Left cardiac atrium (tissue), 4 donors: ENCODE data around the gene FAM180B. TPM values are rescaled to one million over a fixed set of nuclear protein-coding genes. Genes with fewer than 3 reads are reported as not detected.
"Not testable (repeated sequence)": the region's sequence is repeated elsewhere in the genome, so short reads cannot be mapped to it uniquely, and the experiment has no call there.

Experiments used
- ATAC-seq, 2 donors: fragments of 200-7000 bp; cut with Tn5 transposase; one replicate each; pipeline ENCODE4 v1.9.1; 2020; ENCODE audit warnings: mild to moderate bottlenecking in 2 of 2, moderate library complexity in 2 of 2
- DNase-seq: peaks from one replicate; pipeline ENCODE4 v3.0.0-alpha.2; 2020
- intact Hi-C, 2 donors: fragments of 100-400 bp; cut with DNase I; formaldehyde crosslinking; loops; one replicate each; pipeline versions ENCODE4 v1.14.1 to v1.15.1; 2022 to 2023
- total RNA-seq, 2 donors: library from RNA; stranded (reverse); fragmentation: NEBNext Ultra II Directional; extraction: Animal tissue kit (Norgen Biotek cat#: 25700); gene quantifications; one replicate each; pipeline ENCODE4 v1.2.1, GENCODE V29; 2021
- donor health status: DM: no; HTN: yes; CAD: no.
- donor health status: DM: no; HTN: yes; CAD: no; lungs with severe emphysema.
- donor health status: DM: yes; HTN: yes; CAD: no.
- donor health status: Dilated cardiomyopathy.

FAM180B gene
- total RNA-seq, 2 donors from 2014 or later: 0.41 TPM; not detected in 1

DNA sequence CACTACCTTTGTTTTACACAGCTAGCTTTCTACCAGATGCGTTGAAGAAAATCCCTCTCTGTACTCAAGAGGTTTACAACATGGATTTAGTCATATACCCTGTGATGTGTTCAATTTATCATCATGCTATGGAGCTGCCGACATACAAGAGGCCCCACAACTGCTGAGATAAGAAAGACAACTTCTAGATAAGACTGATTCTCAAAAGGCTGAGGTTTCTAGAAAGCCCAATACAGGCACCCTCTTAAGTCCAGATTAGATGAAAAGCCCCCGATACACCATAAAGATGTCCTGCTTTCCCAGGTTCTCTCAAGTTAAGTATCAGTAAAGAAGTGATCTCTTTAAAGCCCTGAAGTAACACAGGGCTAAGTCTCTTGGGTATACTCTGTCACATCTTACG lies 41.5 kb downstream of the FAM180B start:
- no peak for ATAC-seq
- intact Hi-C loops: no loop called here
- no peak for DNase-seq

GRCh38 chr11:47631473-47631872 lies 45.0 kb downstream of the FAM180B start:
- intact Hi-C loops: no loop called here
- no peak for DNase-seq
- no peak for ATAC-seq

DNA sequence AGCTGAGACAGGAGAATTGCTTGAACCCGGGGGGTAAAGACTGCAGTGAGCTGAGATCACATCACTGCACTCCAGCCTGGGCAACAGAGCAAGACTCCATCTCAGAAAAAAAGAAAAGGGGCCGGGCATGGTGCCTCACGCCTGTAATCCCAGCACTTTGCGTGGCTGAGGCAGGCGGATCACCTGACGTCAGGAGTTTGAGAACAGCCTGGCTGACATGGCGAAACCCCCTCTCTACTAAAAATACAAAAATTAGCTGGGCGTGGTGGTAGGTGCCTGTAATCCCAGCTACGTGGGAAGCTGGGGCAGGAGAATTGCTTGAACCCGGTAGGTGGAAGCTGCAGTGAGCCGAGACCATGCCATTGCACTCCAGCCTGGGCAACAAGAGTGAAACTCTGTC lies 49.9 kb downstream of the FAM180B start:
- not testable (repeated sequence) for DNase-seq, ATAC-seq
- intact Hi-C loops: loop anchor here in 1 of 2 donors (5.0 kb wide), 1 partner anchor 76 kb away; no protein-coding TSS in a partner anchor

Other genes with a start within 250 kb of the FAM180B start
- 1,000 to 10,000 TPM in 1 of 2 donors, 100 to 1,000 TPM in 1; 966 to 1,049 TPM for gene MYBPC3, start 234.0 kb upstream of the FAM180B start, total RNA-seq
- 10 to 100 TPM; 19.5 to 31.4 TPM for gene SPI1, start 208.1 kb upstream of the FAM180B start, total RNA-seq
- gene SLC39A13, start 178.1 kb upstream of the FAM180B start, total RNA-seq: 10 to 100 TPM; 35.5 to 53.4 TPM
- 100 to 1,000 TPM; 133 to 154 TPM for gene PSMC3, start 160.2 kb upstream of the FAM180B start, total RNA-seq
- gene RAPSN, start 137.5 kb upstream of the FAM180B start, total RNA-seq: not detected
- gene CELF1, start 33.5 kb upstream of the FAM180B start, total RNA-seq: 10 to 100 TPM; 64.5 to 81.9 TPM
- gene PTPMT1, start 21.1 kb upstream of the FAM180B start, total RNA-seq: 10 to 100 TPM; 18.1 to 19.2 TPM
- gene KBTBD4, start 7.7 kb upstream of the FAM180B start, total RNA-seq: 10 to 100 TPM; 10.2 to 12.2 TPM
- gene NDUFS3, start 7.6 kb upstream of the FAM180B start, total RNA-seq: 100 to 1,000 TPM; 150 to 182 TPM
- under 1 TPM; 0.37 to 0.47 TPM for gene C1QTNF4, start 7.7 kb downstream of the FAM180B start, total RNA-seq
- 10 to 100 TPM; 82.8 to 92.8 TPM for gene MTCH2, start 55.9 kb downstream of the FAM180B start, total RNA-seq
- under 1 TPM in 1 of 2 donors, not detected in 1; 0.44 TPM for gene AGBL2, start 128.7 kb downstream of the FAM180B start, total RNA-seq
- 10 to 100 TPM; 30.6 to 50.1 TPM for gene FNBP4, start 180.7 kb downstream of the FAM180B start, total RNA-seq